ENCODE results near the gene FTSJ1. TPM values are rescaled to one million over a fixed set of nuclear protein-coding genes. Genes with fewer than 3 reads are reported as not detected.

FTSJ1 gene
- polyA plus RNA-seq, 3 donors = 36.6 to 44.3 (median 40.4) TPM

DNA sequence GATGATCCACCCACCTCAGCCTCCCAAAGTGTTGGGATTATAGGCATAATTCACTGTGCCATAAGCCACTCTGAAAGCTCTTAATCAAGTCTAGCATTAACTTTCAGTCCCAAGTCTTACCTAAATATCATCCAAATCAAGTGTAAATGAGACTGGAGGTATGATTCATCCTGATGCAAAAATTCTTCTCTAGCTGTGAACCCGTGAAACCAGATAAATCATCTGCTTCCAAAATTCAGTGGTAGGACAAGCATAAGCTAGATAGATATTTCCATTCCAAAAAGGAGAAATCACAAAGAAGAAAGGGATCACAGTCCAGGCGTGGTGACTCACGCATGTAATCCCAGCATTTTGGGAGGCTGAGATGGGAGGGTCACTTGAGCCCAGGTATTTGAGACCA is 54.7 kb downstream of the FTSJ1 start:
- TF ChIP-seq, protein P1, sequence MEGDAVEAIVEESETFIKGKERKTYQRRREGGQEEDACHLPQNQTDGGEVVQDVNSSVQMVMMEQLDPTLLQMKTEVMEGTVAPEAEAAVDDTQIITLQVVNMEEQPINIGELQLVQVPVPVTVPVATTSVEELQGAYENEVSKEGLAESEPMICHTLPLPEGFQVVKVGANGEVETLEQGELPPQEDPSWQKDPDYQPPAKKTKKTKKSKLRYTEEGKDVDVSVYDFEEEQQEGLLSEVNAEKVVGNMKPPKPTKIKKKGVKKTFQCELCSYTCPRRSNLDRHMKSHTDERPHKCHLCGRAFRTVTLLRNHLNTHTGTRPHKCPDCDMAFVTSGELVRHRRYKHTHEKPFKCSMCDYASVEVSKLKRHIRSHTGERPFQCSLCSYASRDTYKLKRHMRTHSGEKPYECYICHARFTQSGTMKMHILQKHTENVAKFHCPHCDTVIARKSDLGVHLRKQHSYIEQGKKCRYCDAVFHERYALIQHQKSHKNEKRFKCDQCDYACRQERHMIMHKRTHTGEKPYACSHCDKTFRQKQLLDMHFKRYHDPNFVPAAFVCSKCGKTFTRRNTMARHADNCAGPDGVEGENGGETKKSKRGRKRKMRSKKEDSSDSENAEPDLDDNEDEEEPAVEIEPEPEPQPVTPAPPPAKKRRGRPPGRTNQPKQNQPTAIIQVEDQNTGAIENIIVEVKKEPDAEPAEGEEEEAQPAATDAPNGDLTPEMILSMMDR (IDR thresholded peaks at IDR 0.05) = no peak
- peaks cover 5 to 7% of the 10 kb centered on the region in 2 donors for H3K4me1 ChIP-seq (ENCODE audit: control insufficient read depth in 1 of 2, insufficient read depth in 2 of 2, low read length in 2 of 2)
- no peak overlapping the region for H2AFZ ChIP-seq (ENCODE audit: insufficient read depth, low read depth, low read length, poor library complexity, severe bottlenecking)
- intact Hi-C loops (cut with micrococcal nuclease) = no loop called here
- no peaks in the 10 kb centered on the region for H3K9me3 ChIP-seq (replicated peaks in 1 of 2; ENCODE audit: control insufficient read depth in 1 of 2, insufficient read depth in 1 of 2, low read length in 2 of 2)
- no peak overlapping the region for H3K9ac ChIP-seq (ENCODE audit: insufficient read depth, low read length, poor library complexity, severe bottlenecking)
- no peaks in the 10 kb centered on the region for H3K27me3 ChIP-seq (ENCODE audit: control insufficient read depth in 2 of 2, insufficient read depth in 2 of 2, low read length in 2 of 2)
- H3K36me3 ChIP-seq (replicated peaks in 1 of 2; ENCODE audit: control insufficient read depth in 1 of 2, insufficient read depth in 2 of 2, low read length in 2 of 2) = peaks cover 15 to 21% of the 10 kb centered on the region in 2 donors
- no peak overlapping the region for H3K4me3 ChIP-seq (replicated peaks in 1 of 3; ENCODE audit: low read depth in 2 of 3, low read length in 3 of 3)
- H4K20me1 ChIP-seq (ENCODE audit: insufficient read depth, low read length) = no peaks in the 10 kb centered on the region
- no CpG with 5 or more reads among the region's 3 CpGs for WGBS (ENCODE audit: insufficient coverage)
- no peak overlapping the region for H3K4me2 ChIP-seq (replicated peaks; ENCODE audit: extremely low read depth, low read length, poor library complexity, severe bottlenecking)
- peak overlapping the region in 1 of 2 donors; percentile 65 for H3K27ac ChIP-seq (ENCODE audit: low read depth in 1 of 2, low read length in 2 of 2)
- H3K27ac Mint-ChIP-seq = peak overlapping the region in 1 of 7 donors; percentile 91
- H3K4me1 Mint-ChIP-seq = peaks cover 18% of the 10 kb centered on the region
- no peak for DNase-seq
- H3K9me3 Mint-ChIP-seq = peaks cover 0 to 7% (median 0%) of the 10 kb centered on the region in 7 donors
- peaks cover 16 to 27% of the 10 kb centered on the region in 2 donors for H3K36me3 Mint-ChIP-seq
- H3K79me2 ChIP-seq (ENCODE audit: insufficient read depth, low read length) = no peaks in the 10 kb centered on the region
- H3K4me3 Mint-ChIP-seq = no peak overlapping the region
- H3K27me3 Mint-ChIP-seq (ENCODE audit: low read depth in 3 of 3) = peaks cover 0 to 2% (median 1%) of the 10 kb centered on the region in 3 donors

DNA sequence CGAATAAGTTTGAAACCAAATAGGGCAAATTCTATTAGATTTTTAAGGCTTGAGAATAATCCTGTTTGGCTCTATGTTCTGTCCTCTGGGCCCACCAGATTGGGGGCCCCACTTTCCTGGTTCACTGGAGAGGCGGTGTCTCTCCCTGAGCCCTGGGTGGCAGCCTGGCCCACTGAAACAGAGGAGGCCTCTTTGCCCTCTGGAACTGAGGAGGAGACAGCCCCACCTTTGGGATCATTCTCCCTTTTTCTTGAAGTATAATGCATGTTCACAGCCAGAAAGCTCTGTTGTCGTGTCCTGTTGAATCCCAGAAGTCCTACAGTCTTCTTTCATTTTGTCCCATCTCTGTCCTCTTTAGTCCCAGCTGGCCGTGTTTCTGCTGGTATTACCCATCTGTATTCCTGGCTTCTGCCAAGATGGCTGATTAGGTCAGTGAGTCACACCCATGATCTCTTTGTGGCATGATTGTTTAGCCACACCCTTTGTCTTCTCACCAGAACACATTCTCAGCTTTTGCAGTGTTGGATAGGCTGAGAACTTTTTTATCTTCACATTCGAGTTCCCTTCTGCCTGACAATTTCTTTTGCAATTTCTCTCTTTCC is 55.5 kb downstream of the FTSJ1 start:
- Mint-ChIP-seq H3K27ac (peak overlapping the region; percentile 36 to 91 (median 63)), H3K9me3 (peaks cover 0 to 7% (median 0%) of the 10 kb centered on the region in 7 donors), H3K27me3 (ENCODE audit: low read depth in 3 of 3) (peaks cover 0 to 2% (median 1%) of the 10 kb centered on the region in 3 donors), H3K36me3 (peaks cover 14 to 23% of the 10 kb centered on the region in 2 donors), H3K4me1 (peaks cover 19% of the 10 kb centered on the region), H3K4me3 (no peak overlapping the region)
- intact Hi-C loops (cut with micrococcal nuclease) = no loop called here
- peak overlapping the region in 1 of 2 donors; percentile 65 for H3K27ac ChIP-seq (ENCODE audit: low read depth in 1 of 2, low read length in 2 of 2)
- no peak overlapping the region for H2AFZ ChIP-seq (ENCODE audit: insufficient read depth, low read depth, low read length, poor library complexity, severe bottlenecking)
- H3K79me2 ChIP-seq (ENCODE audit: insufficient read depth, low read length) = no peaks in the 10 kb centered on the region
- H3K4me2 ChIP-seq (replicated peaks; ENCODE audit: extremely low read depth, low read length, poor library complexity, severe bottlenecking) = no peak overlapping the region
- peak; percentile 39 to 60 (median 39) for DNase-seq
- H4K20me1 ChIP-seq (ENCODE audit: insufficient read depth, low read length) = no peaks in the 10 kb centered on the region
- TF ChIP-seq, protein P1 (IDR thresholded peaks at IDR 0.05) = no peak
- peaks cover 5 to 7% of the 10 kb centered on the region in 2 donors for H3K4me1 ChIP-seq (ENCODE audit: control insufficient read depth in 1 of 2, insufficient read depth in 2 of 2, low read length in 2 of 2)
- no peaks in the 10 kb centered on the region for H3K9me3 ChIP-seq (replicated peaks in 1 of 2; ENCODE audit: control insufficient read depth in 1 of 2, insufficient read depth in 1 of 2, low read length in 2 of 2)
- H3K9ac ChIP-seq (ENCODE audit: insufficient read depth, low read length, poor library complexity, severe bottlenecking) = no peak overlapping the region
- H3K4me3 ChIP-seq (replicated peaks in 1 of 3; ENCODE audit: low read depth in 2 of 3, low read length in 3 of 3) = no peak overlapping the region
- WGBS (ENCODE audit: insufficient coverage) = 100% methylated on average over 1 of the region's 5 CpGs
- peaks cover 12 to 21% of the 10 kb centered on the region in 2 donors for H3K36me3 ChIP-seq (replicated peaks in 1 of 2; ENCODE audit: control insufficient read depth in 1 of 2, insufficient read depth in 2 of 2, low read length in 2 of 2)
- no peaks in the 10 kb centered on the region for H3K27me3 ChIP-seq (ENCODE audit: control insufficient read depth in 2 of 2, insufficient read depth in 2 of 2, low read length in 2 of 2)

Data from CD14-positive monocyte (primary cell).